OCI-LY3 (cell line): ENCODE results near the gene CA14.
A peak's percentile ranks its signal among the peaks of the same experiment; 100 is the strongest.

Source experiments
- EZH2phosphoT487 ChIP-seq: fragments of 200-600 bp; shearing (Covaris generic); IDR thresholded peaks from 2 replicates; pipeline ENCODE4 v1.6.1; 2018; ENCODE audit warnings: antibody characterized with exemption, mixed run types, low read depth
- TF ChIP-seq, protein P1 (sequence below): fragments of 200-600, 300-600 bp; sonication (generic); IDR thresholded peaks from 2 replicates; pipeline ENCODE4 v1.5.1; 2014; ENCODE audit warnings: antibody characterized with exemption, low read length, low read depth

DNA sequence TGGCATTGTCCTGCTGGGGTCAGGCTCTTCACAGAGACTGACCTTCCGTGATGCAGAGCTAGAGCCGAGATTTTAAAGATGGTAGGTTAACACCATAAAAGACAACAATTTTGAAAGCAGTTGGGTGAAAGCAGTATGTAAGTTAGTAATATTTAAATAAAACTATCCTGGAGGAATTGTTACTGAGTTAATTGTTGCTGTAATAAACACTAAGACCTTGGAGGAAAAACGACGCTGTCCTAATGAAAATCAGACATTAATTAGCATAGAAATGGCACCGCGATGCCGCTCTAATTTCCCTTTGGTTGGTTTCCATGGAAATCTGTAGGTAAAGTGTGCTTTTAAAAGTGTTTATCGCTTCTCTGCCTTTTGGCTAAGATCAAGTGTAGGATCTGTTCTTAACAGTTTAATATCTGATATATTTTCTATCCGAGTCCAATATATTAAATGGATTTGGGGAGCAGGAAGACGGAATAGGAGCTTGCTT lies 20.9 kb upstream of the CA14 start:
- TF ChIP-seq, protein P1, sequence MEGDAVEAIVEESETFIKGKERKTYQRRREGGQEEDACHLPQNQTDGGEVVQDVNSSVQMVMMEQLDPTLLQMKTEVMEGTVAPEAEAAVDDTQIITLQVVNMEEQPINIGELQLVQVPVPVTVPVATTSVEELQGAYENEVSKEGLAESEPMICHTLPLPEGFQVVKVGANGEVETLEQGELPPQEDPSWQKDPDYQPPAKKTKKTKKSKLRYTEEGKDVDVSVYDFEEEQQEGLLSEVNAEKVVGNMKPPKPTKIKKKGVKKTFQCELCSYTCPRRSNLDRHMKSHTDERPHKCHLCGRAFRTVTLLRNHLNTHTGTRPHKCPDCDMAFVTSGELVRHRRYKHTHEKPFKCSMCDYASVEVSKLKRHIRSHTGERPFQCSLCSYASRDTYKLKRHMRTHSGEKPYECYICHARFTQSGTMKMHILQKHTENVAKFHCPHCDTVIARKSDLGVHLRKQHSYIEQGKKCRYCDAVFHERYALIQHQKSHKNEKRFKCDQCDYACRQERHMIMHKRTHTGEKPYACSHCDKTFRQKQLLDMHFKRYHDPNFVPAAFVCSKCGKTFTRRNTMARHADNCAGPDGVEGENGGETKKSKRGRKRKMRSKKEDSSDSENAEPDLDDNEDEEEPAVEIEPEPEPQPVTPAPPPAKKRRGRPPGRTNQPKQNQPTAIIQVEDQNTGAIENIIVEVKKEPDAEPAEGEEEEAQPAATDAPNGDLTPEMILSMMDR, result peak; percentile 27; the same call in 1 of the 2 replicates
- TF ChIP-seq EZH2phosphoT487, result no peak
